ENCODE data around the gene IL34.
A peak's percentile ranks its signal among the peaks of the same experiment; 100 is the strongest.
"Not testable (repeated sequence)": the region's sequence is repeated elsewhere in the genome, so short reads cannot be mapped to it uniquely, and the experiment has no call there.

Gene IL34

GRCh38 chr16:70638814-70639792, 7.3 kb upstream of the IL34 start:
- ChIA-PET CTCF (interaction anchor here (1.2 kb wide), 1 partner anchor 14 kb away, joined by 3 read pairs; no protein-coding TSS in a partner anchor), POLR2A (no interaction called here)
- TF ChIP-seq SP1 (IDR thresholded peaks at IDR 0.05) (no peak), HDGF (IDR thresholded peaks at IDR 0.05; ENCODE audit: borderline replicate concordance) (no peak), TARDBP (IDR thresholded peaks at IDR 0.05) (no peak), SUZ12 (IDR thresholded peaks at IDR 0.05) (no peak), CTBP1 (IDR thresholded peaks at IDR 0.05; ENCODE audit: borderline replicate concordance) (no peak), FOXK2 (IDR thresholded peaks at IDR 0.05) (no peak), PKNOX1 (IDR thresholded peaks at IDR 0.05) (no peak), FOXA1 (IDR thresholded peaks at IDR 0.05) (no peak), NFRKB (IDR thresholded peaks at IDR 0.05) (no peak), LEF1 (IDR thresholded peaks at IDR 0.05; ENCODE audit: borderline replicate concordance) (no peak), BHLHE40 (IDR thresholded peaks at IDR 0.05; ENCODE audit: borderline replicate concordance) (no peak), ARNT (IDR thresholded peaks at IDR 0.05) (no peak), L3MBTL2 (conservative IDR thresholded peaks at IDR 0.05) (no peak), ZNF384 (IDR thresholded peaks at IDR 0.05) (no peak), FOXM1 (IDR thresholded peaks at IDR 0.05; ENCODE audit: borderline replicate concordance) (no peak), ELF4 (IDR thresholded peaks at IDR 0.05) (no peak)
- no peak for DNase-seq (ENCODE audit: extremely low spot score)

- POLR2A ChIA-PET: no interaction called here
- DNase-seq (ENCODE audit: extremely low spot score): no peak
- no peak for TF ChIP-seq PKNOX1 (IDR thresholded peaks at IDR 0.05)
- no peak for TF ChIP-seq CTBP1 (IDR thresholded peaks at IDR 0.05; ENCODE audit: borderline replicate concordance)
- TF ChIP-seq L3MBTL2 (conservative IDR thresholded peaks at IDR 0.05): no peak
- no peak for TF ChIP-seq TARDBP (IDR thresholded peaks at IDR 0.05)
- CTCF ChIA-PET: no interaction called here
Observed at GRCh38 chr16:70642633-70643032, 3.7 kb upstream of the IL34 start.

GRCh38 chr16:70643264-70643663, 3.1 kb upstream of the IL34 start:
- CTCF ChIA-PET; POLR2A ChIA-PET; DNase-seq (ENCODE audit: extremely low spot score): not testable (repeated sequence)

GRCh38 chr16:70644763-70645597, 1.4 kb upstream of the IL34 start:
- TF ChIP-seq L3MBTL2 (conservative IDR thresholded peaks at IDR 0.05) (no peak), BHLHE40 (IDR thresholded peaks at IDR 0.05; ENCODE audit: borderline replicate concordance) (no peak), PKNOX1 (IDR thresholded peaks at IDR 0.05) (no peak), FOXM1 (IDR thresholded peaks at IDR 0.05; ENCODE audit: borderline replicate concordance) (no peak), ELF4 (IDR thresholded peaks at IDR 0.05) (no peak), SUZ12 (IDR thresholded peaks at IDR 0.05) (no peak), ARNT (IDR thresholded peaks at IDR 0.05) (no peak), SP1 (IDR thresholded peaks at IDR 0.05) (no peak), ZNF384 (IDR thresholded peaks at IDR 0.05) (no peak), FOXA1 (IDR thresholded peaks at IDR 0.05) (no peak), TARDBP (IDR thresholded peaks at IDR 0.05) (no peak), NFRKB (IDR thresholded peaks at IDR 0.05) (no peak)

GRCh38 chr16:70647441-70648359, 1.3 kb downstream of the IL34 start:
- TF ChIP-seq FOXA1 (IDR thresholded peaks at IDR 0.05): no peak
- TF ChIP-seq FOXM1 (IDR thresholded peaks at IDR 0.05; ENCODE audit: borderline replicate concordance): no peak
- TF ChIP-seq LEF1 (IDR thresholded peaks at IDR 0.05; ENCODE audit: borderline replicate concordance): no peak
- no peak for TF ChIP-seq L3MBTL2 (conservative IDR thresholded peaks at IDR 0.05)
- no peak for TF ChIP-seq ARNT (IDR thresholded peaks at IDR 0.05)
- no peak for TF ChIP-seq TARDBP (IDR thresholded peaks at IDR 0.05)
- no peak for TF ChIP-seq BHLHE40 (IDR thresholded peaks at IDR 0.05; ENCODE audit: borderline replicate concordance)
- TF ChIP-seq FOXK2 (IDR thresholded peaks at IDR 0.05): no peak
- DNase-seq (ENCODE audit: extremely low spot score): no peak
- CTCF ChIA-PET: no interaction called here
- POLR2A ChIA-PET: no interaction called here

More at GRCh38 chr16:70644763-70645597, 1.4 kb upstream of the IL34 start:
- CTCF ChIA-PET: no interaction called here
- POLR2A ChIA-PET: no interaction called here
- DNase-seq (ENCODE audit: extremely low spot score): peak; percentile 19
